K562 (cell line): ENCODE data around the gene NDRG3. TPM values are rescaled to one million over a fixed set of nuclear protein-coding genes. Genes with fewer than 3 reads are reported as not detected.
A peak's percentile ranks its signal among the peaks of the same experiment; 100 is the strongest.

Experiments used
- ATAC-seq: fragments of 200-7000 bp; cut with Tn5 transposase; 3 replicates; pipeline ENCODE4 v1.9.1; 2020; ENCODE audit warnings: moderate library complexity
- BruUV-seq: library from RNA; stranded (reverse); fragments of 400-500 nt; replicated peaks from 2 replicates; lab custom pipeline; 2021; lab: Mats Ljungman, UMichigan
- CTCF ChIA-PET: fragments of 300-600 bp; formaldehyde crosslinking; extraction: SDS; loops from one replicate; lab custom pipeline; 2021; ENCODE audit warnings: low intra/inter-chr PET ratio; lab: Yijun Ruan, JAX
- POLR2A ChIA-PET: fragments of 300-600, 350-650 bp; sonication (Branson Sonifier 250); formaldehyde crosslinking; extraction: SDS; loops from one replicate; lab custom pipeline; 2021; ENCODE audit warnings: antibody characterized with exemption, inconsistent platforms; lab: Yijun Ruan, JAX
- DNase-seq, 4 experiments: peaks; one replicate each; pipeline versions ENCODE4 v3.0.0 to v3.0.0-alpha.2; 2011 to 2018; ENCODE audit warnings: low spot score in 3 of 4, mixed read lengths in 3 of 4; ENCODE audit errors: extremely low read depth in 1 of 4
- FAIRE-seq: peaks from 2 replicates; lab custom pipeline; 2011; peaks lifted over from hg19 to GRCh38; lab: Jason Lieb, UNC
- H2AFZ ChIP-seq: 2 replicates; pipeline ENCODE4 v1.6.0; 2011; ENCODE audit warnings: low read depth, low read length, control low read depth, inconsistent platforms
- H3K27ac ChIP-seq: fragments of 200-600 bp; 3 replicates; pipeline ENCODE4 v1.8.0; 2011; ENCODE audit warnings: low read depth, mild to moderate bottlenecking, control low read depth, inconsistent platforms, low read length, moderate library complexity, mixed read lengths; ENCODE audit errors: extremely low read depth
- H3K27me3 ChIP-seq, 2 experiments: fragments of 300-600 bp in 1 of 2; 2 replicates in 1 of 2; 3 replicates in 1 of 2; pipeline versions ENCODE4 v1.6.0 to v1.8.0; 2011; ENCODE audit warnings: inconsistent platforms in 2 of 2, low read length in 2 of 2, mild to moderate bottlenecking in 1 of 2, mixed read lengths in 1 of 2, moderate library complexity in 1 of 2; ENCODE audit not compliant: control insufficient read depth in 2 of 2, insufficient read depth in 2 of 2
- H3K36me3 ChIP-seq: fragments of 300-600 bp; 3 replicates; pipeline ENCODE4 v1.8.0; 2011; ENCODE audit warnings: mild to moderate bottlenecking, low read length, inconsistent platforms; ENCODE audit not compliant: control insufficient read depth, insufficient read depth
- H3K4me1 ChIP-seq, 2 experiments: fragments of 200-600 bp in 1 of 2; replicated peaks in 1 of 2; 2 replicates in 1 of 2; 3 replicates in 1 of 2; pipeline versions ENCODE4 v1.5.1 to v1.8.0; 2011; ENCODE audit warnings: inconsistent platforms in 2 of 2, low read length in 2 of 2, mild to moderate bottlenecking in 1 of 2, mixed read lengths in 1 of 2, moderate library complexity in 1 of 2; ENCODE audit not compliant: control insufficient read depth in 2 of 2, insufficient read depth in 2 of 2
- H3K4me2 ChIP-seq: 2 replicates; pipeline ENCODE4 v1.6.1; 2011; ENCODE audit warnings: low read length, control low read depth, inconsistent platforms, mixed read lengths; ENCODE audit not compliant: insufficient read depth
- H3K4me3 ChIP-seq: fragments of 200-600 bp; sonication (generic), shearing (Covaris generic); 2 replicates; pipeline ENCODE4 v1.5.1; 2016; ENCODE audit warnings: control low read depth, inconsistent platforms
- H3K79me2 ChIP-seq: fragments of 200-600 bp; 3 replicates; pipeline ENCODE4 v1.8.0; 2011; ENCODE audit warnings: low read length, inconsistent platforms; ENCODE audit not compliant: control insufficient read depth, insufficient read depth
- H3K9ac ChIP-seq, 2 experiments: 2 replicates each; pipeline versions ENCODE4 v1.6.0 to v1.6.1; 2011; ENCODE audit warnings: low read depth in 2 of 2, low read length in 2 of 2, control low read depth in 1 of 2, inconsistent platforms in 1 of 2, mild to moderate bottlenecking in 1 of 2, mixed read lengths in 1 of 2; ENCODE audit not compliant: insufficient read depth in 1 of 2
- H3K9me1 ChIP-seq: one replicate; pipeline ENCODE4 v1.6.0; 2011; ENCODE audit warnings: inconsistent platforms, mild to moderate bottlenecking, low read length, moderate library complexity; ENCODE audit not compliant: control insufficient read depth, insufficient read depth
- H3K9me3 ChIP-seq: replicated peaks from 2 replicates; pipeline ENCODE4 v1.5.1; 2011; ENCODE audit warnings: low read depth, low read length, inconsistent platforms; ENCODE audit not compliant: control insufficient read depth, insufficient read depth
- H4K20me1 ChIP-seq: replicated peaks from 2 replicates; pipeline ENCODE4 v1.6.1; 2011; ENCODE audit warnings: low read length, inconsistent platforms, mixed read lengths; ENCODE audit not compliant: control insufficient read depth, insufficient read depth
- CBFA2T3 ChIP-seq: fragments of 450-650 bp; IDR thresholded peaks from 2 replicates; pipeline ENCODE4 v1.6.1; 2017
- CHD2 ChIP-seq: IDR thresholded peaks from 2 replicates; pipeline ENCODE4 v1.6.1; 2011; ENCODE audit warnings: low read depth, low read length
- ETS2 ChIP-seq: IDR thresholded peaks from 2 replicates; pipeline ENCODE4 v1.6.1; 2016; ENCODE audit warnings: borderline replicate concordance, missing genetic modification characterization, mild to moderate bottlenecking, moderate library complexity, missing compliant biosample characterization; ENCODE audit not compliant: poor library complexity, severe bottlenecking
- MAFF ChIP-seq: IDR thresholded peaks from 2 replicates; pipeline ENCODE4 v1.6.1; 2012; ENCODE audit warnings: low read length, improper control_type of control experiment
- MBD1 ChIP-seq: fragments of 250-450 bp; sonication (Bioruptor Pico); IDR thresholded peaks from 2 replicates; pipeline ENCODE4 v1.8.0; 2022; ENCODE audit warnings: inconsistent platforms
- RBM25 ChIP-seq: fragments of 200-400 bp; formaldehyde crosslinking; IDR thresholded peaks from 2 replicates; pipeline ENCODE4 v1.6.1; 2018; ENCODE audit warnings: low read length, low read depth, moderate library complexity; ENCODE audit not compliant: severe bottlenecking
- SLC30A9 ChIP-seq: fragments of 250-450 bp; sonication (Bioruptor Pico); IDR thresholded peaks from 2 replicates; pipeline ENCODE4 v1.8.0; 2022; ENCODE audit warnings: mild to moderate bottlenecking, moderate library complexity
- SPI1 ChIP-seq: IDR thresholded peaks from 2 replicates; pipeline ENCODE4 v1.6.1; 2011; ENCODE audit warnings: low read depth, low read length, control low read depth, borderline replicate concordance
- TBL1XR1 ChIP-seq, 2 experiments: IDR thresholded peaks; 2 replicates each; pipeline ENCODE4 v1.6.1; 2012; ENCODE audit warnings: improper control_type of control experiment in 2 of 2, low read length in 2 of 2, mild to moderate bottlenecking in 1 of 2
- TCF7L2 ChIP-seq: fragments of 150-350 bp; IDR thresholded peaks from 2 replicates; pipeline ENCODE4 v1.6.1; 2016; ENCODE audit warnings: low read depth, mild to moderate bottlenecking, low read length, moderate library complexity
- ZNF121 ChIP-seq: sonication (generic); formaldehyde crosslinking; conservative IDR thresholded peaks from 2 replicates; pipeline ENCODE4 v1.8.0; 2022; ENCODE audit warnings: missing genetic modification reagents
- ZNF212 ChIP-seq: fragments of 450-650 bp; formaldehyde crosslinking; IDR thresholded peaks from 2 replicates; pipeline ENCODE4 v1.4.0; 2020; ENCODE audit warnings: mild to moderate bottlenecking
- ZNF384 ChIP-seq: IDR thresholded peaks from 2 replicates; pipeline ENCODE4 v1.6.1; 2012; ENCODE audit warnings: low read depth, low read length, improper control_type of control experiment
- ZNF696 ChIP-seq: fragments of 250-450 bp; sonication (Bioruptor Pico); conservative IDR thresholded peaks from 2 replicates; pipeline ENCODE4 v1.4.0; 2020; ENCODE audit warnings: mild to moderate bottlenecking, moderate library complexity
- WGBS: fragments of 100-300 bp; shearing (Covaris generic); methylation state at CpG from one replicate; pipeline ENCODE4 v1.1.6; 2016; ENCODE audit warnings: low coverage, mixed read lengths; ENCODE audit not compliant: insufficient coverage; ENCODE audit errors: missing lambda C conversion rate; 5-methylcytosine and 5-hydroxymethylcytosine counted together
- in situ Hi-C: fragments of 300-500 bp; cut with MboI; formaldehyde crosslinking; loops from 4 replicates; pipeline ENCODE4 v1.15.0; 2018; ENCODE audit warnings: inconsistent platforms, mixed read lengths
- intact Hi-C: fragments of 100-400 bp; cut with micrococcal nuclease; formaldehyde crosslinking; loops from 2 replicates; pipeline ENCODE4 v1.14.2; 2022
- polyA plus RNA-seq, 8 experiments: library from polyadenylated mRNA; depleted of rRNA in 4 of 8; stranded (reverse) in 5 of 8; unstranded in 3 of 8; fragments of >200 nt; fragmentation: Nextera tagmentation in 2 of 8; fragmentation: Illumina TruSeq in 1 of 8; extraction: Ambion mirVana in 2 of 8; extraction: Trizol in 1 of 8; gene quantifications; 2 replicates each; pipeline versions ENCODE4 v1.2.1 to v1.2.3, GENCODE V29; 2011 to 2014; ENCODE audit warnings: inconsistent platforms in 1 of 8, missing spikeins in 1 of 8
- total RNA-seq, 7 experiments: library from RNA; depleted of rRNA in 6 of 7; stranded (reverse); fragments of >200 nt in 6 of 7; fragmentation: Illumina TruSeq in 2 of 7; extraction: Trizol in 2 of 7; gene quantifications; 2 replicates each; pipeline versions ENCODE4 v1.2.1 to v1.2.3, GENCODE V29; 2011 to 2021; ENCODE audit warnings: low replicate concordance in 1 of 7

The NDRG3 gene
- total and polyA plus RNA-seq, 9 of the 15 experiments (the other 6 are each of a cell fraction or from before 2014, with no cell fraction given), result 14.6 to 39.4 (median 24.4) TPM

- no peaks in the 10 kb centered on the region for H3K36me3 ChIP-seq
- no peak for TF ChIP-seq ZNF696 (CRISPR knock-in tag)
- peak; percentile 48 for TF ChIP-seq ZNF121 (CRISPR knock-in tag)
- TF ChIP-seq, all 486 proteins: peak for 1
- no peak overlapping the region for H3K9ac ChIP-seq
- DNase-seq (no peak), ATAC-seq (no peak), FAIRE-seq (no peak)
- in situ Hi-C loops (no loop called here), intact Hi-C loops (no loop called here)
- no peaks in the 10 kb centered on the region for H4K20me1 ChIP-seq
- no peaks in the 10 kb centered on the region for H3K9me1 ChIP-seq
- H3K4me2 ChIP-seq, result no peak overlapping the region
- BruUV-seq, result no TSS peak
- no peak overlapping the region for H3K4me3 ChIP-seq
- H3K79me2 ChIP-seq, result no peaks in the 10 kb centered on the region
- no peaks in the 10 kb centered on the region for H3K27me3 ChIP-seq
- 11% methylated on average over 5 of the region's 5 CpGs for WGBS
- ChIA-PET POLR2A (interaction anchor here (1.0 kb wide), 1 partner anchor 10 kb away, joined by 3 read pairs; no protein-coding TSS in a partner anchor), CTCF (no interaction called here)
- no peaks in the 10 kb centered on the region for H3K9me3 ChIP-seq
- no peak overlapping the region for H2AFZ ChIP-seq
- H3K4me1 ChIP-seq, result no peaks in the 10 kb centered on the region; a peak in 3 of 5 replicates
- no peak overlapping the region for H3K27ac ChIP-seq
These were observed 101.7 kb downstream of the NDRG3 start for GRCh38 chr20:36644032-36644705.

- CTCF ChIA-PET, result no interaction called here
- intact Hi-C loops (no loop called here), in situ Hi-C loops (no loop called here)
- DNase-seq, result peak in 2 of 4 experiments; percentile 23 to 36
- no peaks in the 10 kb centered on the region for H3K27me3 ChIP-seq
- WGBS, result 34% methylated on average over 5 of the region's 6 CpGs
- BruUV-seq, result no TSS peak
- no peaks in the 10 kb centered on the region for H3K36me3 ChIP-seq
- H3K4me3 ChIP-seq, result no peak overlapping the region
- H3K79me2 ChIP-seq, result no peaks in the 10 kb centered on the region
- no peak for FAIRE-seq
- no peaks in the 10 kb centered on the region for H4K20me1 ChIP-seq
- no peaks in the 10 kb centered on the region for H3K9me3 ChIP-seq
- no peak overlapping the region for H2AFZ ChIP-seq
- no peaks in the 10 kb centered on the region; a peak in 3 of 5 replicates for H3K4me1 ChIP-seq
- ATAC-seq, result peak; percentile 41; the same call in 1 of the 3 replicates
- no peak overlapping the region for H3K9ac ChIP-seq
- no peaks in the 10 kb centered on the region for H3K9me1 ChIP-seq
- TF ChIP-seq SLC30A9 (CRISPR knock-in tag), result no peak
- no peak for TF ChIP-seq TBL1XR1 (IDR thresholded peaks at IDR 0.05; ENCODE audit: low read length in 2 of 2)
- TF ChIP-seq ZNF212 (CRISPR knock-in tag), result no peak
- peak; percentile 70 for TF ChIP-seq ZNF384
- TF ChIP-seq RBM25, result peak; percentile 46
- no peak for TF ChIP-seq ETS2 (tag)
- TF ChIP-seq CBFA2T3, result peak; percentile 33
- TF ChIP-seq SPI1, result peak; percentile 57; the same call in 1 of the 2 replicates
- no peak for TF ChIP-seq CHD2
- no peak for TF ChIP-seq TCF7L2
- no peak for TF ChIP-seq MBD1 (CRISPR knock-in tag)
- no peak for TF ChIP-seq MAFF
- no peak overlapping the region for H3K27ac ChIP-seq
- POLR2A ChIA-PET, result interaction anchor here (1.5 kb wide), 1 partner anchor 9 kb away, joined by 5 read pairs; no protein-coding TSS in a partner anchor
- H3K4me2 ChIP-seq, result no peak overlapping the region
These were observed 103.8 kb downstream of the NDRG3 start for GRCh38 chr20:36642136-36642535.
